ENCODE measurements around the gene LRRC8D.

DNA sequence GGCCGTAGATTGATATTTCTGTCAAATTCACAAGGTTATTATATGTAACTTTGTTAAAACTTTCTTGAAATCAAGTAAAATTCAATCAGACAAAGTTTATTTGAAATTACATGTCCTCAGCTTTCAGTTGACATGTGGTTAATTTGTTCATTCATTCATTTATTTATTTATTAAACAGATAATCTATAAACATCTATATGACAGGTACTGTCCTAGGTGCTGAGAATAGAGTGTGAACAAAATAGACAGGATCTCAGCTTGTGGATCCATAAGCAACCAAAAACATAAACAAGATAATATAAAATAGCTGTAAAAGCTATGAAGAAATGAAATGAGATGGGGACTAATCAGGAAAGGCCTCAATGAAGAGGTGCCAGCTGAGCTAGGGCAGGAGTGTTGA lies 72.0 kb downstream of the LRRC8D start:
- no peak for TF ChIP-seq HEYL (CRISPR knock-in tag; IDR thresholded peaks at IDR 0.05)
- TF ChIP-seq HOXB13 (CRISPR knock-in tag; IDR thresholded peaks at IDR 0.05; ENCODE audit: low read depth) = no peak
- no peak for TF ChIP-seq CHD4 (IDR thresholded peaks at IDR 0.05; ENCODE audit: borderline replicate concordance)
- TF ChIP-seq, protein P1, sequence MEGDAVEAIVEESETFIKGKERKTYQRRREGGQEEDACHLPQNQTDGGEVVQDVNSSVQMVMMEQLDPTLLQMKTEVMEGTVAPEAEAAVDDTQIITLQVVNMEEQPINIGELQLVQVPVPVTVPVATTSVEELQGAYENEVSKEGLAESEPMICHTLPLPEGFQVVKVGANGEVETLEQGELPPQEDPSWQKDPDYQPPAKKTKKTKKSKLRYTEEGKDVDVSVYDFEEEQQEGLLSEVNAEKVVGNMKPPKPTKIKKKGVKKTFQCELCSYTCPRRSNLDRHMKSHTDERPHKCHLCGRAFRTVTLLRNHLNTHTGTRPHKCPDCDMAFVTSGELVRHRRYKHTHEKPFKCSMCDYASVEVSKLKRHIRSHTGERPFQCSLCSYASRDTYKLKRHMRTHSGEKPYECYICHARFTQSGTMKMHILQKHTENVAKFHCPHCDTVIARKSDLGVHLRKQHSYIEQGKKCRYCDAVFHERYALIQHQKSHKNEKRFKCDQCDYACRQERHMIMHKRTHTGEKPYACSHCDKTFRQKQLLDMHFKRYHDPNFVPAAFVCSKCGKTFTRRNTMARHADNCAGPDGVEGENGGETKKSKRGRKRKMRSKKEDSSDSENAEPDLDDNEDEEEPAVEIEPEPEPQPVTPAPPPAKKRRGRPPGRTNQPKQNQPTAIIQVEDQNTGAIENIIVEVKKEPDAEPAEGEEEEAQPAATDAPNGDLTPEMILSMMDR (IDR thresholded peaks at IDR 0.05) = no peak
- TF ChIP-seq MYC (IDR thresholded peaks at IDR 0.05; ENCODE audit: borderline replicate concordance, low read length) = no peak
- no peak for TF ChIP-seq JUNB (IDR thresholded peaks at IDR 0.05)
- no peak for TF ChIP-seq FOSB (CRISPR knock-in tag; IDR thresholded peaks at IDR 0.05)
- no peak for TF ChIP-seq POLR2A (IDR thresholded peaks at IDR 0.05; ENCODE audit: low read length)
- TF ChIP-seq, protein P2, sequence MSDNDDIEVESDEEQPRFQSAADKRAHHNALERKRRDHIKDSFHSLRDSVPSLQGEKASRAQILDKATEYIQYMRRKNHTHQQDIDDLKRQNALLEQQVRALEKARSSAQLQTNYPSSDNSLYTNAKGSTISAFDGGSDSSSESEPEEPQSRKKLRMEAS (IDR thresholded peaks at IDR 0.05) = no peak
- TF ChIP-seq, protein P3, sequence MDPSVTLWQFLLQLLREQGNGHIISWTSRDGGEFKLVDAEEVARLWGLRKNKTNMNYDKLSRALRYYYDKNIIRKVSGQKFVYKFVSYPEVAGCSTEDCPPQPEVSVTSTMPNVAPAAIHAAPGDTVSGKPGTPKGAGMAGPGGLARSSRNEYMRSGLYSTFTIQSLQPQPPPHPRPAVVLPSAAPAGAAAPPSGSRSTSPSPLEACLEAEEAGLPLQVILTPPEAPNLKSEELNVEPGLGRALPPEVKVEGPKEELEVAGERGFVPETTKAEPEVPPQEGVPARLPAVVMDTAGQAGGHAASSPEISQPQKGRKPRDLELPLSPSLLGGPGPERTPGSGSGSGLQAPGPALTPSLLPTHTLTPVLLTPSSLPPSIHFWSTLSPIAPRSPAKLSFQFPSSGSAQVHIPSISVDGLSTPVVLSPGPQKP (IDR thresholded peaks at IDR 0.05; ENCODE audit: low read depth, low read length) = no peak
- no peak for TF ChIP-seq ZSCAN20 (CRISPR knock-in tag; IDR thresholded peaks at IDR 0.05)
